Uterus (tissue), 4 donors: ENCODE results near the gene RGL1. TPM values are rescaled to one million over a fixed set of nuclear protein-coding genes. Genes with fewer than 3 reads are reported as not detected.

ENCODE experiments used
- DNase-seq, 2 donors: peaks; one replicate each; pipeline ENCODE4 v3.0.0-alpha.2; 2019 to 2020
- H3K27ac ChIP-seq, 2 donors: fragments of 200-600 bp; sonication (generic); 1 replicate in 1 of 2; 2 replicates in 1 of 2; pipeline ENCODE4 v1.5.1; 2016 to 2018
- H3K27me3 ChIP-seq, 2 donors: fragments of 200-600 bp; sonication (generic); one replicate each; pipeline ENCODE4 v1.5.1; 2018 to 2019; ENCODE audit warnings: control low read depth in 1 of 2
- H3K36me3 ChIP-seq, 2 donors: fragments of 200-600 bp; sonication (generic); one replicate each; pipeline ENCODE4 v1.5.1; 2019; ENCODE audit warnings: control low read depth in 1 of 2
- H3K4me1 ChIP-seq, 2 donors: fragments of 200-600 bp; sonication (generic); one replicate each; pipeline ENCODE4 v1.5.1; 2018 to 2019; ENCODE audit warnings: control low read depth in 1 of 2
- H3K4me3 ChIP-seq, 2 donors: fragments of 200-600 bp; sonication (generic); 1 replicate in 1 of 2; 2 replicates in 1 of 2; pipeline ENCODE4 v1.5.1; 2018 to 2019; ENCODE audit warnings: mild to moderate bottlenecking in 1 of 2
- H3K9me3 ChIP-seq, 2 donors: fragments of 200-600 bp; sonication (generic); one replicate each; pipeline ENCODE4 v1.5.1; 2019; ENCODE audit warnings: control low read depth in 1 of 2
- CTCF ChIP-seq, 4 experiments: fragments of 200-600 bp in 2 of 4; fragments of 450-650 bp in 2 of 4; sonication (generic) in 2 of 4; IDR thresholded peaks; one replicate each; pipeline ENCODE4 v1.5.1; 2016 to 2019; ENCODE audit warnings: antibody characterized with exemption in 4 of 4, mild to moderate bottlenecking in 2 of 4, moderate library complexity in 1 of 4
- POLR2A ChIP-seq, 2 donors: fragments of 450-650 bp; IDR thresholded peaks; one replicate each; pipeline ENCODE4 v1.6.1; 2016; ENCODE audit warnings: antibody characterized with exemption in 2 of 2, mild to moderate bottlenecking in 1 of 2, moderate library complexity in 1 of 2
- intact Hi-C: fragments of 100-400 bp; cut with DNase I; formaldehyde crosslinking; loops from one replicate; pipeline ENCODE4 v1.15.1; 2023; ENCODE audit warnings: low total_unique reads
- total RNA-seq, 4 donors: library from RNA; depleted of rRNA in 3 of 4; stranded (reverse); fragments of >200 nt in 3 of 4; gene quantifications; one replicate each; pipeline versions ENCODE4 v1.1.0 to v1.2.4, GENCODE V29; 2014 to 2023
- donor health status: DM: yes; HTN: yes; CAD: no.

Gene RGL1
- total RNA-seq: 10 to 100 TPM in 2 of 4 donors, 1 to 10 TPM in 2; 6.9 to 92.9 (median 16.3) TPM

DNA sequence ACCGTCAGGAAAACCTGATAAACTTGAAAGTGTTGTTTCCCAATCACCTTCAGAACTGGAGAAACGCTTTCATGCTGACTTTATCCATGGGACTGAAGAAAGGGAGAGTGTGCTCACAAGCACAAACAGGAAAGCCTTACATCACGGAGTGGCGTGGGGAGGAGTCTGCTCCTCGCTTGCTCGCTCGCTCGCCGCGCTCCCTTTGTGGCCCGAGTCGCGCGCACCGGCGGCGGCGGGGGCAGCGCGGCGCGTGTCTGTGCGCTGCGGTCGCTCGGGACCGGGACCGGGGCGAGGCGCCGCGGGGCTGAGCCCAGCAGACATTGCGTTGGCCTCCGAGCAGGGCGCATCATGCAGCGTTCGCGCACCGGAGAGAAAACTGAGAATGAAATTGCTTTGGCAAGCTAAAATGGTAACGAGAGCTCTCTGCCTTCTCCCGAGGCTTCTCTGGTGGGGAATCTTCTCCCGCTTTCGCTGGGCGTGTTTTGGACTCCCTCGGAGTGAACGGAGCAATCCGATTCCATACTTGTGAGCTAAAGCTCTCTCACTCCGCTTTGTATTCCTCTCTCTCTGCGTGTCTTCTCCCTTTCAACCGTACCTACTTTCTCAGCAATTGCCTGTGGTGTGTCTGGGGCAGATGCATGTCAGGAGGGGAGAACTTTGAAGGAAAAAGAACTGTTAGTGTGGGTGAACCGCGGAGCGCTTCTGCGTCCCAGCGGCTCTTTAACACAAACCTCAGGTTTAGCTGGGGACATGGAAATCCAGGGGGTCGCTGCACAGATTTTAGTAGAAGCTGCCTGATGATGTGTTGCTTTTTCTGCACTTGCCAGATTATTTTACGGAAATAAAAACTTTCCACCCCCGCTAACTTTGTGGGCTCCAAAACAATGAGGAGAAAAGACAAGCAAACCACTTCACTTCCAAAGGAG lies at the start of gene RGL1:
TSS of gene RGL1 (plus strand) at position 205 of the 926 bp plus-strand sequence. CDS start at position 383, 178 bp downstream.
- intact Hi-C loops: no loop called here

DNA sequence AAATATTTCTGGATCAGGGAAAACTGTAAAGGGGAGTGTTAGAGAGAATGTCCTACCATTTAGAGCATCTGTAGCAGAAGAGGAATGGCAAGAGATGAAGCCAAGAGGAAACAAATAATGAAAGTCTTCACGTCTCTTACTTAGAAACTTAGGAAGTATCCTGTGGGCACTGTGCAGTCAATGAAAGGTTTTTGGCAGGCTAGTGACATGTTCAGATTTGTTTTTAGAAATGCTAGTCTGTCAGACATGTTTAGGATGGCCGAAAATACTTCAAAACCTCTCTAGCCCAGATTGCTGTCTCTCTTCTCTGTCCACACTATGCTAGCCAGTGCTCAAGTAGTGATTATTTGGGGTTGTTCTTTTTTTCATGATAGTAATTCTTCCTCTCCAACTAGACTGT lies 48.6 kb upstream of the RGL1 start:
- intact Hi-C loops: no loop called here
- H3K9me3 ChIP-seq: no peaks in the 10 kb centered on the region
- no peak overlapping the region for H3K27ac ChIP-seq
- H3K27me3 ChIP-seq: no peaks in the 10 kb centered on the region
- no peak overlapping the region for H3K4me3 ChIP-seq
- TF ChIP-seq POLR2A (IDR thresholded peaks at IDR 0.05): no peak
- TF ChIP-seq CTCF (IDR thresholded peaks at IDR 0.05): no peak
- no peak for DNase-seq
- H3K4me1 ChIP-seq: no peaks in the 10 kb centered on the region
- H3K36me3 ChIP-seq: no peaks in the 10 kb centered on the region

More for the DNA sequence above, at the start of gene RGL1:
- no peaks in the 10 kb centered on the region for H3K36me3 ChIP-seq
- peak; percentile 73 to 79 for DNase-seq
- H3K4me3 ChIP-seq: peak within 1 kb of the TSS; percentile 55 to 61
- H3K27me3 ChIP-seq: no peaks in the 10 kb centered on the region
- no peaks in the 10 kb centered on the region for H3K9me3 ChIP-seq
- TF ChIP-seq POLR2A (IDR thresholded peaks at IDR 0.05) (peak; percentile 81 to 87), CTCF (IDR thresholded peaks at IDR 0.05) (no peak)
- H3K27ac ChIP-seq: peak within 1 kb of the TSS; percentile 90
- H3K4me1 ChIP-seq: no peaks in the 10 kb centered on the region

DNA sequence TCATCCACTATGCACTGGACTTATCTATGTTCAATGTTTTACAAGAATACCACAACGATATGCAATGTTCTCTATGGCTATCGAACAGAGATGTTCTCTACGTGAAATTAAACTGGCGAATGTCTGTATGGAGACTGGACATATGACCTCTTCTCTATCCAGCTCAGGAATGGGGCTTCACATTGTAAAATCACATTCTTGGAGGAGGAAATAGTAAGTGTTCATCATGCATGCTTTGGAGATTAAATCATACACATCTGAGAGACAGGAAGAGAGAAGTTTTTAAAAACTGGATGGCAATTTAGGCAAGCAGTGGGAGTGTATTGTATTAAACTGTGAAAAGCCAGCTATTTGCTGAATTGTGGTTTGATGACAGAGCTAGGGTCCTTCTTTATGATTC lies 47.9 kb upstream of the RGL1 start:
- intact Hi-C loops: no loop called here
- H3K9me3 ChIP-seq: no peaks in the 10 kb centered on the region
- no peaks in the 10 kb centered on the region for H3K4me1 ChIP-seq
- H3K36me3 ChIP-seq: no peaks in the 10 kb centered on the region
- no peak for DNase-seq
- no peaks in the 10 kb centered on the region for H3K27me3 ChIP-seq
- TF ChIP-seq POLR2A (IDR thresholded peaks at IDR 0.05) (no peak), CTCF (IDR thresholded peaks at IDR 0.05) (no peak)
- no peak overlapping the region for H3K27ac ChIP-seq
- H3K4me3 ChIP-seq: no peak overlapping the region

DNA sequence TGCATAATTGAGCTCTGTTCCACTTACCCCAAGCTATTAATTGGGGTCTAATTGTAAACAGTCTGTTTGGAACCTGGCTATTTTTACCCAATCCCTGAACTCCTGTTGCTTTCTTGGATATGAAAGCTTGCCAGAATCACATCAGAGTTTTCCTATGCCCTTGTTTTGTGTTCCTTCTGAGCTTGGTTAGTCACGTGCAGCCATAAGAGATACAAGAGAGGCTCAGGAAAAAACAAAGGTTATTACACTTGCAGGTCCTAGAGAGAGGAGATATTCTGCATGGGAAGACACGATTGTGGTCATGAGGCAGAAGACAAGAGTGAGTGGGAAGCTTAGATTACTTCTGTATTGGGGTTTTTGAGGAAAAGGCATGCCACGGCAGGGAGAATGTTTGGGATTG lies 46.0 kb upstream of the RGL1 start:
- intact Hi-C loops: no loop called here

More for the DNA sequence above, 46.0 kb upstream of the RGL1 start:
- Histone ChIP-seq H3K27ac (no peak overlapping the region), H3K36me3 (no peaks in the 10 kb centered on the region), H3K9me3 (no peaks in the 10 kb centered on the region), H3K4me3 (no peak overlapping the region), H3K4me1 (no peaks in the 10 kb centered on the region), H3K27me3 (no peaks in the 10 kb centered on the region)
- DNase-seq: no peak
- no peak for TF ChIP-seq CTCF (IDR thresholded peaks at IDR 0.05)
- TF ChIP-seq POLR2A (IDR thresholded peaks at IDR 0.05): no peak
